RPMI8226 (cell line): Measurements from ENCODE around the gene ASCC3.

Experiments used
- DNase-seq: peaks from one replicate; pipeline ENCODE4 v3.0.0-alpha.2; 2015

Gene ASCC3

DNA sequence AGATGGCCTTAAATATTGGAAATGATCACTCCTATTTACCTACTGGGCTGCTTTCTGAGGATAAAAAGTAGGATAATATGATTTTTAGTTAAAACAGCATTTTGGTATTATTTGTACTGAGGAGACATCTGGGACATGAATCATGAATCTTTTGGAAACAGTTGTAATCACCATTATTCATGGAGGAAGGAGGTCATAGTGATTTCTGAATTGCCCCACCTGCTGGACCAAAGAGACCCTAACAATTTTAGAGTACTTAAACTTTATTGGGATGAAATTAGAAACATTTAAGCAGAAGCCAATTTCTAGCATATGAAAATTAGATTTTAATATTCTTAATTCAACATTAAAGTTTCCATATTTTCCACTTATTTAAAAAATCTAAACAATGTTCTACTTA lies 308.0 kb downstream of the ASCC3 start:
- no peak for DNase-seq

DNA sequence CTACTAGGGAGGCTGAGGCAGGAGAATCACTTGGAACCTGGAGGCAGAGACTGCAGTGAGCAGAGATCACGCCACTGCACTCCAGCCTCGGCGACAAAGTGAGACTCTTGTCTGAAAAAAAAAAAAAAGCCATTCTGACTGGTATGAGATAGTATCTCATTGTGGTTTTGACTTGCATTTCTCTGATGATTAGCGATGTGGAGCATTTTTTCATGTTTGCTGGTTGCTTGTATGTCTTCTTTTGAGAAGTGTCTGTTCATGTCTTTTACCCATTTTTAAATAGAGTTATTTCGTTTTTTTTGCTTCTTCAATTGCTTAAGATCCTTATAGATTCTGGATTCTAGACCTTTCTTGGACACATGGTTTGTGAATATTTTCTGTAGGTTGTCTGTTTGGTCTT lies 312.9 kb downstream of the ASCC3 start:
- DNase-seq, result no peak

DNA sequence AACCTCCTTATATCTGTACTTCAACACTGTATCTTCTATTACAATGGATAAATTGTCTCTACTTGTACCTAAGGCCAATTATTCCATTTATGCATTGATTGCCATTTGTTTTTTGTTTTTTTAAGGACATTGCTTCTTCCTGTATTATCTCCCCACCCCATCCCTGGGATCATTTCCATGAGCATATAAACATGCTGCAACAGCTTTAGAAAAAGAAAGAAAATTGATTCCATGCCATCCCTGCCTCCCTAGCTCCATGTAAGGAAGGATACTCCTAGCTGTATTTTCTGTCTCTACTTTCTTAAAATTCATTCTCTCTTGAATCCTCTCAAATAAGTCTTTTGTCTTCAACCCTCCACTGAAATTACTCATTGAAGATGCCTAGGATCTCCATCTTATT lies 314.6 kb downstream of the ASCC3 start:
- no peak for DNase-seq

DNA sequence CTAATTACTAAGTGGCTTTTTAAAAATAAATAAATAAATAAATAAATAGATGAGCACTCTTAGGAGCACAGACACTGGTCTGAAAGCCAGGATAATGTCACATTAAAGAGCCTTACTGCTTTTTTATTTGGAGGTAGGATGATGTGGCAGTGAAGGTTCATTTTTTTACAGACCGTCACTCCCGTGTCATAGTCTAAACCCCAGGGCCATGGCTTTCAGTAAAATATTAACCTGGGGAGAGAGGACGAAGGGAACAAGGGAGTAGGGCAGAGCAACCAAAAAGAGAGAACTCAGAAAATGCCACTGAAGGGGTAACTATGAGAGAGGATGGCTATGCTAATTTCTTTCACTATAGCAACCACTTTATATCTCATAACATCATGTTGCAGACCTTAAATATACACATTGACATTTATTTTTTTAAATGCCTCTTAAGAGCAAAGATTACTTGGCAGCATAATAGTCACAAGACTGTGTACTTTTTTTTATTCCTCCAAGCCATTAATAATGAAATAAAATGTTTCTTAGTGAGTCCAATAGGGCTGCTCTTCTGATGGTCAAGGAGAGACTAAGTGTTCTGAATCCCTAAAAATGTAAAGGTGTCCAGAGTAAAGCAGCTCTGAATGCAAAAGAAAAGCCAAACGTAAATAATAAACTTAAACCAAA lies 315.6 kb downstream of the ASCC3 start:
- DNase-seq, result no peak

DNA sequence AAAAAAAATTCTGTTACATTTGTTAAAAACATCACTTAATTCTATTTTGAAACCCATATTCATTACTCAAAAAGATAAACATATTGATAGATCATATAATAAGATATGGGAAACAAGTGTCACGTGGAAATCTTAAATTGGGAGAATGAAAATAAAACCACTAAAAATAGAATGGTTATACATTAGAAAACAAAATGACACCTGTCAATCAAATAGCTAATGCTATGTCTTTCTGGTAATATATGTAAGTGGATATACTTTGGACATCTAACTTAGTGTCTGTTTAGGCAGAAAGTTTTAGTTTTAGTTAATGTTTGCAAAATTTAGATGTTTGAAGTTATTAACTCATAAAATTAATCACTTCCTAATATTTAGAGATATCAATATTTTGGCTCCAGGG lies 321.3 kb downstream of the ASCC3 start:
- no peak for DNase-seq

DNA sequence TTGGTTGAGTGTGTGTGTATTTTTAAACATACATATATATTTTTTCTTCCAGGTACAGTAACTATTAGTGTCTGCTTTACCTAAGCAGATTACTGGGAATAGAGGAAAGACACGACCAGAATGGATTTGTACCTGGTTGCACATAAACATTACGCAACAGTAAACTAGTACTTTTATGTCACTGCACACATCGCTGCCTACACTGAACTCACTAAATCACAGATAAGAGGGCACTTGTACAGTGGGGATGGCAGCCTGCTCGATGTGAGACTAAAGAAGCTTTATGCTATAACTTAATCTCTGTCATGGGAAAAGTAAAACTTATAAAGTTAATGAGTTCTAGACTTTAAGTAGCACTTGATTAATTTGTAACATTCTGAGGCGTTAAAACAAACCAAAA lies 326.9 kb downstream of the ASCC3 start:
- no peak for DNase-seq

DNA sequence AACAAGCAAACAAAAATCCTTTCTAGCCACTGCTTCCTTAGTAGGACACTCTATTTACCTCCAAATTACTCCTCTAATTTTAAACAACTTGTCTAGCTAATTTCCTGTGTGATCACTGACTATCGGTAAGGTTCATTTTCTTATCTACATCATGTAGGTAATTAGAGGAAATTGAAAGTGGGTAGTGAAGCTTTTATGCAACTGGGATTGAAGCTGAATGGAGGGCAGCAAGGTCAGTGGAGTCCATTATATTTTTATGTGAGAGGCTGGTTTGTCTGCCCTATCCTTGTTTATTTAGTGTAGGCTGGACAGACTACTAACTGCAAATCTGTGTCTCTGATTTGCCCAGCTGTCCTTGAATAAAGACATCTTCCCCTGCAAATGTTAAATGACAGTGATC lies 327.9 kb downstream of the ASCC3 start:
- no peak for DNase-seq

DNA sequence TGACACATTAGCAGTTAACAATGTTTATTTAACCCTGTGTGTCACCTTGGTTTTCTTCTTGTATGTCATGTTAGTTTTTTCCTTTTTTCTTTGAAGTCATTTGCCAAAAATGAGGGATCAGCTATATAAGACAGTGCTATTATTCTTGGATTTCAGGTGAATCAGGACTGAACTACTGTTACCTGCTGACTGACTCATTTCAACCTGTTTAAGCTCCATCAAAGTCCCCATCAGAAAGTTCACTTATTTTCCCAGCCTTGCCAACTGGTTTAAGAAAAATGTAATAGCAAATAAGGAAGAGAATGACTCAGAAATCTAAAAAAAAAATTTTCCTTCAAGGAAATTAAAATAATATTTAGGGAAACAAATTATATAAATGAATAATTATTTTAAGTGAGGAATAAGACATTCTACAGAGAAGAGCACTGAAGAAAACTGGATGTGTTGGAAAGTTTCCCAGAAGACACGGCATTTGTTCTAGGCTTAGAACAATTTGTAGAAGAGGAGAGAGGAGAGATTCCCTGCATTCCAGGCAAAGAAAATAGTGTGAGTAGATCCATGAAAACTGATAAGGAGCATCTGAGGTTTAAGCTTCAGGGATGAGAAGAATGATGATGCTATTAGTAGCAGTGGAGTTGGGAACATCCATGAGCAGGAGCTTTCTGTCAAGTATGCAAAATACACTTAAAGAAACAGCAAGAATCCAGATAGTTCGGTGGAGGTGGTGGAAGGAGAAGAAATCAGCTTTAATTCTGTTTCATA lies 331.5 kb downstream of the ASCC3 start:
- no peak for DNase-seq

DNA sequence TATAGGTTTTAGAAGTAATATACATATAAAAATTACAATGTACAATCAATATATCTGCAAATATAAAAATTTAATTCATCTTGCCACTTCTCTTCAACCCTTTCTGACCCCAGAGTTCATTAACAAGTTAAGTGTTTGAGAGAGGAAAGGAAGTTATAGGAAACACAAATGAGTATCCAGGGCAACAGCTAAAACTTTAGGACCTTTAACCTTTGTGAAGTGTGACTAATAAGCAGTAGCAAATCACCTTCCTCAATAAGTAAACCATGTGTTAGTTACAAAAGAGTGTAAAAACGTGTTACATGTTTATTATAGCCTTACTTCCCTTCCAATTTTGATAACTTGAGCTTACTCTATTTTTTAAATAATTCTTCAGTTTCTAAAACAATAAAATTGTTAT lies 343.0 kb downstream of the ASCC3 start:
- DNase-seq, result no peak

DNA sequence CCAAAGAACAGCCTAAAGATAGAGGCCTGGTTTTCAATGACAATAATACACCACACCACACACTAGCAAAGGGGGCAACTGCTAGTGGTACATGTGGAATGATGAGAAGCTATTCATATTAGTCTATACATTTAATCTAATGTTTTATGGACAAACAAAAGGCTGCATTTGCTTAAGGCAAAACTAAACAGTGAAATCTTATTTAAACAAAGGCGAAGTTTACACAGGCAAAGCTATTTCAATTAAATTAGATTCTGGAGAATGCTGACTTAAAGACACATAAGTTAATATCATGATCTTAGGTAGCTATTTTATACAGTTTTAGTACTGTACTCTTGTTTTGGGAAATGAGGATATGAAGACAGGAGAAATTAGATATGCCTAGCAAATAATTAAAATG lies 362.5 kb downstream of the ASCC3 start:
- DNase-seq, result no peak

DNA sequence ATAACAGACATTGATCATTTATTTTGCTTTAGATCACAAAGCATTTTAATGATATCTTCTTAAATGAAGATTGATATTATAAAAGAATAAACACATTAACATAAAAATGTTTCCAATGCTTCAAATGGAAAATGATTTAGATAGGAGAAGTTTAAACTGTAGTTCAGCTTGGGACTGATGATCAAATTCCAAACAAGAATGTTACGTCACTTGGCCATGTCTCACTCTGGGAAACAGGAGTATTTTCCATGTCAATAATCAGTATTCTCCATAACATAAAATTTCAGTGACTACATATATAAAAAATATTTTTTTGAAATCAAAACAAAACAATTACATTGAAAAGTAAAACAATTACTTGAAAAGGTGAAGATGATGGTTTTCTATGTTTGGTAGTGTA lies 363.5 kb downstream of the ASCC3 start:
- no peak for DNase-seq

DNA sequence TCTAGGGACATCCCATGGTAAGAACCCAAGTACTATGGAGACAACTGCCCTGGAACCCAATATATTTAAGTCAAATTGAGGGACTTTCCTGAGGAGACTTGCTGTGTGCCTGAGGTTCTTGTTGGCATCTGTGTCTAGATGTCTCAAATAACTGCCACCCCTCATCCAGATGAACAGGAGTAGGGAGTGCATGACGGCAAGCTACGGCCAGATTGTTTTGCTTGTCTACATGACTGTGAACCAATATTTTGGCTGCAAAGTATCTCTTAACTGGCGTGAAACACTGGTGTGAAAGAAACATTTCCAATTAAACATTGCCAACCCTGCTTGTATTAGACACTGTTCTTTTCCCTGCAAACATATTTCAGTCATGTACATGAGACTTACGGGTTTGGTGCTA lies 364.0 kb downstream of the ASCC3 start:
- no peak for DNase-seq

DNA sequence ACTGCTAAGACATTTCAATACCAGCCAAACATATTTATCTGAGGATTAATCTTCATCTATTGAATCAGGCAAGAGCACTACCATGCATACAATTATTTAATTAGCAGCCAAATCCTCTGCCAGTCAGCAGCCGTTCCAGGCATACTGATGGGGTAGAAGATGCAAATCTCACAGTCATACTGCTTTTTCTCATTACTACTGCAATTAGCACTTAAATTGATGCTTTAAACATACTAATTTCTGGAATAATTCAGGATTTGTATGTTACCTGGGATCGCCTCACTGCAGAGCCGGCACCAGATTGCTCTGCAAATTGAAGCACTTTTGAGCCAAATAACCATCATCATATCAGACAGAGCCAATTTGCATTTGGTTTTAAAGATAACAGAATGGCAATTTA lies 366.5 kb downstream of the ASCC3 start:
- DNase-seq, result no peak

DNA sequence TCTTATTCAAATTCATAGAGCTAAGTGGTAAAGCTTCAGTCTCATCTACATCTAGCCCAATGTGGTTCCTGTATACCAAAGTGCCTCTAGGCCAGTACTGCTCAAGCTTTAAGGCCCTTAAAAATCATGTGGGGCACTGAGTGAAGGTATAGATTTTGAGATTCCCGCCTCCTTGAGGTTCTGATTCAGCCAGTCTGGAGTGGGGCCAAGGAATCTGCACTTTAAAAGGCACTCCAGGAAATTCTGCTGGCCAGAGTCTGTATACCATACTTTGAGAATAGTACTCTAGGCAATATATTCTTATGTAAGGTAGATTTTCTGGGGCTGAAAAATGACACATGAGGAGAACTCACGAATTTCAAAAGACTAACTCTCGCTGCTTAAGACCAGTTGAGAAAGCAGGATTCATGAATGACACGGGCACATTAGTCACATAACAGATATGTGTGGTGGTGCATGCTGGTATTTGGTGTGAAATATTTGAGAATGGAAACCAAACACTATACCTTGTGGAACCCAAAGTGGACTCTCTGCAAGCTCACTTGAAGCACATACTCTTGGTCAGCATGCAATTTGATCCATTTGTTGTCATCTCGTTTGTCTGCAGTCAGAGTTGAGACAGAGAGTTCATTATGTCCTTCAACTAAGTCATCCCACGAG lies 368.8 kb downstream of the ASCC3 start:
- no peak for DNase-seq

DNA sequence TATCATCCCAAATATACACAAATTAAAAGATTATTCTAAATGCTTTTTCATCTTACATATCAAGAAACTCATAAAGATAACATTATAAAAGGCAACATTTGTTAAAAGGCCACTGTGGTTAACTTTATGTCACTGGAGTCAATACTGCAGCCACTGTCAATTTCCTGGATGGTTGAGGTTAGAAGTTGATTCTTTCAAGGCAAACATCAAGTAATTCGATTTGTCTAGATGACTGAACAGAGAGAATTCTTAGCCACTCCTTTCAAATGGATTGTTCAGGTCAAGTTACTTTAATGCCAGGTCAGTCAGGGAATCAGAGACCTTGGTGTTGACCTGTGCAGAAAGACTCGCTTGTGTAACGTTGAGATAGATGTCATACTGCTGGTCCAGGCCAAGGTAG lies 372.0 kb downstream of the ASCC3 start:
- no peak for DNase-seq

DNA sequence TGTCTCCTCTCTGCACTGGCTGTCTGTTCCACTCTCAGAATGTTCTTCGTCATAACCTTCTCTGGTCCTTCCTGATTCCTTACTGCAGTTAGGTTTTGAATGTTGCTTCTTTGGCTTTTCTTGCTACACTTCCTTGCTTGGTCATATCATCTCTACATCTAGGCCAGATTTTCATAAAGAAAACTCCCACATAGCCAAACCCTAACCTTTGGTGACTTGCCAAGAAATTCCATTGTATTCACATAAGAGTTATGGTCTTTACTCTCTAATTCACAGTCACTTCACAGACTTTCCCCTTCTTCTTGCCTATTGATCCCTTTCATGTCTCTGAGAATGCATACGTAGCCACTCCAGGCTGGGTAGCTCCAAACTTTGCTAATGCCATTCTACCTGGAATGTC lies 374.5 kb downstream of the ASCC3 start:
- DNase-seq, result no peak

DNA sequence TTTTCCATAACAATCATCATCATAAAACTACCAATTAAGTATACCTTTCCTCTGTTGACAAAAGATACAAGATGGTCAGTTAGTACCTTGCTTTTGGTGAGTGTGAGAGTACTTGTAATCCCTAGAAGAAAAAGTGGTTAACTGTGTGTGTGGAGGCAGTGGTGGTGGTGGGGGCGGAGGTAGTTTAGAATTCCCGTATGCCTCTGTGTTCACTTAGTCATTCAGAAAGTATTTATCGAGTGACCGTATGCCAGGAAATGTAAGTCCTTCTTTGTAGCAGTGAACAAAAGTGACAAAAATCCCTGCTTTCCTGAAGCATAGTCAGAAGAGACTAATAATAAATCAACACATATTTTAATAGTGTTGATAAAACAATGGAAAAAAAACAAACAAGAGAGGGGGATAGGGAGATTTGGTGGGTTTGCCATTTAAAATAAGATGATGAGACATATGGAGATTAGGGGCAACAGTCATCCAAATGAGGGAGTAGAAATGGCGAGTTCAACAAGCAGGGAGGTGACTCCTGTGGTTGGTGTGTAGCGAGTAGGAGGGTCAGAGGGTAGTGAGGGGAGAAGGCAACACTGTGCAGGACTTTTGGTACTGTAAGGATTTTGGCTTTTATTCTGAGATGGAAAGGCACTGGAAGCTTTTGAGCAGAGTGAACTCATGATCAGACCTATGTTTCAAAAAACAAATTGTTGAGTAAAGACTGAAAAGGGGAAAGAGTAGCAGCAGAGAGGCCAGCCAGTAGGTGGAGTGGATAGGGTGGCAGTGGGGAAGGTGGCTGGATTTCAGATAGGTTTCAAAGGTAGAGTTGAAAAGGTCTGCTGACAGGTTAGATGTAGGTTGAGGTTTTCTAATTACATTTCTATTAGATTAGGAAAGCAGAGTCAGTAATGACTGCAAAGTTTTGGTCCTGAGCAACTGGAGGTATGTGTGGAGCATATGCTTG lies 376.1 kb downstream of the ASCC3 start:
- DNase-seq, result no peak

DNA sequence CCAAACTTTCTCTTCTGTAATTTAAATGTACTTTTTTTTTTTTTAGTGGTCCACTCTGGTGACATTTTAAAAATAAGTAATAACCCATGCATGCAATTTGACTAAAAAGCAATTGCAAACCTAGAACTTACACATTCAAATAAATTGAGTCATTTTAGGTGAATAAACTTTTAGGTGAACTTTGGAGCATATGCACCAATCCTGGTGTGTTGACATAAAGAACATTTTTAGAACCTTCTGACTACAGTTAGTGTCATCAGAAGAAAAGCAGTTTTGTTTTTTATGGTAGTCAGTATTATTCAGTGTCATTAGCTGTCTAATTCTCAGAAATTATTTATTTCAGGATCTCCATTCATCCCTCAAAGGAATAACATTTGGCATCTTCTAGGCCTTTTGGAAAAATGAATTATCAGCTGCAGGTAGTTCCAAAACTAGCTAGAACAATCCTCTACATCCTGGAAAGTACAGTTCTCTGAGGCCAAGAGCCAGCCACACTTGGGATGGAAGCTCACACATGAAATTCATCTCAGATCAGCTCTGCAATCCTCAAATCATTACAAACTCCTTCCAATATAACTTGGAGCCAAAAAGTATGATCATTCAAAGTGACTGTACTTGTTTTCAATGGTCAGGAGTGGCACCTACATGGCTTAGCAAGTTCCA lies 378.0 kb downstream of the ASCC3 start:
- DNase-seq, result no peak

DNA sequence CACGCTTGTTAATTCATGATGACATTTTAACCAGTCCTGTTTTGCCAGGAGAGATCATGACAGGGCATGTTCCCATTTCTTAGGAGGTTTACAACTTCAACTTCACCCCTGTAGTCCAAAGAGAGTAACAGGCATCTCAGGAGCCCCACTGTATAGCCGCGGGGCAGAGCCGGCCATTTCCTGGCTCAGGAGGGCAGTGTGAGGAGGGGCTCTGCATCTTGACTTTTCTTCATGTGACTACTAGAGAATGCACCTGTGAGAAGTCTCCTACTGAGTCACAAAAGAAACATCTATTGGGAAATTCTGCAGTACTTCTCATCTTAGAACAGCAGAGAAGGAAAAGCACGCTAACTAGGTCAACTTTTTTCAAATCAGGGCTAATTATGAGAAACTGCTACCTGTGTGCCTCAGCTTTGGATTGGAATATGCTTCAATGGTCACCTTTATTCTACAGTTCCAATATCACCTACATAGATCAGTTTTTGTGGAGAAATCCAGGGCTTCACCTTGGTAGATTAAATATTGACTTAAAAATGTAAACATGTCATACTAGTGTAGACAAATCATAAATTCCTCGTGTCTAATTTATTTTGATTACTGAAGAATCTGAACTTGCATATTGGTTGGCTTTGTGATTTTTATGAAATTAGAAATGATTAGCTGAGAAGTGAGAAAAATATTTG lies 387.8 kb downstream of the ASCC3 start:
- no peak for DNase-seq

DNA sequence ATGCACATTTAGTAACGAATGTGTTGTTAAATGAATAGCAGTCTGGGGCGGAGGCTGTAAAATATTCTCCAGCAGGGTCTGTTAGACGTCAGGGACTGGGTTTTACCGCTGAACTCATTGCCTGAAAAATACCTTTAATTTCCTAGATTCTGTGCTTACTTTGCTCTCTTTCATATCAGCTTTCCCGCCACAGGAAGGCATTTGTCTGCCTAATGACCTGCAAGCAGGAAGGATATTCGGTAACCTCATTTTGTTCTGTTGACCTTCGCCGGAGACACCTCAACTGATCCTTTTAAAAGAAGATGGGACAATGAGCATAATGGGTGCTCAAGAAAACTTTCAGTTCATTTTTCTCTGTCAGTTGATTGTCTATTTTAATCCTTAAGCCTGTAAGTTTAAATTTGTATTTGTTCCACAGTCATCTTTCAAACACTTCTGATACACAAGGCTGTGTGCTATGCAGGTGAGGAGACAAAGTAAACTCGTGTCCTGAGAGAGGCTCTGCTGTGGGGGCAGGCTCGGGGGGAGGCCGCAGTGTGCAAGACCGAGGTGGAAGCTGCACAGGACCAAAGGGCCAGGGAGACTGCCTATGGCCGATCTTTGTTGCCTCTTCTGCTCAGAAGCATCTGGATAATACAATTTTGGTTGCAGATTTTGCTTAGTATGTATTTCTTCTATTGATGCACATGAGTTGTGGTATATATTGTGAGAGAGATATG lies 389.0 kb downstream of the ASCC3 start:
- no peak for DNase-seq

DNA sequence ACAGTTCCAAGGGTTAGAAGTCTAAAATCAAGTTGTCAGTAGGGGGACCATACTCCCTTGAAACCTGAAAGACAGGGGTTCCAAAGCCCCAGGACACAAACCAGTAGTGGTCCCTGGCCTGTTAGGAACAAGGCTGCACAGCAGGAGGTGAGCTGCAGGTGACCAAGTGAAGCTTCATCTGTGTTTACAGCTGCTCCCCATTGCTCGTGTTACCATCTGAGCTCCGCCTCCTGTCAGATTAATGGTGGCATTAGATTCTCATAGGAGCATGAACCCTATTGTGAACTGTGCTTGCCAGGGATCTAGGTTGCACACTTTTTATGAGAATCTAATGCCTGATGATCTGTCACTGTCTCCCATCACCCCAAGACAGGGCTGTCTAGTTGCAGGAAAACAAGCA lies 391.1 kb downstream of the ASCC3 start:
- no peak for DNase-seq
